GM06990 (cell line): ENCODE results near the gene PI4KA.
"Not testable (repeated sequence)": the region's sequence is repeated elsewhere in the genome, so short reads cannot be mapped to it uniquely, and the experiment has no call there.

ENCODE experiments used
- DNase-seq: peaks from one replicate; pipeline ENCODE4 v3.0.0-alpha.2; 2011; ENCODE audit not compliant: insufficient read length; ENCODE audit errors: extremely low read depth
- H3K27me3 ChIP-seq: replicated peaks from 2 replicates; pipeline ENCODE4 v1.6.0; 2011; ENCODE audit warnings: low read length; ENCODE audit not compliant: control insufficient read depth, insufficient read depth
- H3K36me3 ChIP-seq: 2 replicates; pipeline ENCODE4 v1.5.1; 2011; ENCODE audit warnings: low read length; ENCODE audit not compliant: control insufficient read depth, insufficient read depth
- H3K4me3 ChIP-seq: replicated peaks from 2 replicates; pipeline ENCODE4 v1.5.1; 2011; ENCODE audit warnings: low read depth, mild to moderate bottlenecking, control low read depth, low read length
- TF ChIP-seq, protein P1 (sequence below): IDR thresholded peaks from 2 replicates; pipeline ENCODE4 v1.5.1; 2011; ENCODE audit warnings: low read length, control low read depth, mild to moderate bottlenecking, inconsistent platforms; ENCODE audit not compliant: insufficient read depth, poor library complexity, severe bottlenecking

Gene PI4KA

DNA sequence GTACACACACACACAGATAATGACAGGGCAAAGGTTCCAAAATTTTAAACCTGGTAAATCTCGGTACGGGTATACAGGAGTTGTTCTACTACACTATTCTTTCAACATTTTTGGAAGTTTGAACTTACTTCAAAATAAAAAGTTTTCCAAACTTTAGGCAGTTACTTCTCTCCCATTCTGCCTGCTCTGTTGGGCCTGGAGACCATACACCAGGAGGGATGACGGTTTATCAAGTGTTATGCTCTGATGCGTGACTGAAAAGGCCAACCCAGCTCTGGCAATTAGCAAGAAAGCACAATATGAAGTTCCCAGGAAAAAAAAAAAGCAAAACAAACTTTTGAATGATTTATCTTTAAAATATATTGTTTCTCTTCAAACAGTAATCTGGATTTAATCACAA lies 83.7 kb downstream of the PI4KA start:
- no peaks in the 10 kb centered on the region for H3K27me3 ChIP-seq
- no peak overlapping the region for H3K4me3 ChIP-seq
- no peaks in the 10 kb centered on the region; the same call in 1 of the 2 replicates for H3K36me3 ChIP-seq
- TF ChIP-seq, protein P1, sequence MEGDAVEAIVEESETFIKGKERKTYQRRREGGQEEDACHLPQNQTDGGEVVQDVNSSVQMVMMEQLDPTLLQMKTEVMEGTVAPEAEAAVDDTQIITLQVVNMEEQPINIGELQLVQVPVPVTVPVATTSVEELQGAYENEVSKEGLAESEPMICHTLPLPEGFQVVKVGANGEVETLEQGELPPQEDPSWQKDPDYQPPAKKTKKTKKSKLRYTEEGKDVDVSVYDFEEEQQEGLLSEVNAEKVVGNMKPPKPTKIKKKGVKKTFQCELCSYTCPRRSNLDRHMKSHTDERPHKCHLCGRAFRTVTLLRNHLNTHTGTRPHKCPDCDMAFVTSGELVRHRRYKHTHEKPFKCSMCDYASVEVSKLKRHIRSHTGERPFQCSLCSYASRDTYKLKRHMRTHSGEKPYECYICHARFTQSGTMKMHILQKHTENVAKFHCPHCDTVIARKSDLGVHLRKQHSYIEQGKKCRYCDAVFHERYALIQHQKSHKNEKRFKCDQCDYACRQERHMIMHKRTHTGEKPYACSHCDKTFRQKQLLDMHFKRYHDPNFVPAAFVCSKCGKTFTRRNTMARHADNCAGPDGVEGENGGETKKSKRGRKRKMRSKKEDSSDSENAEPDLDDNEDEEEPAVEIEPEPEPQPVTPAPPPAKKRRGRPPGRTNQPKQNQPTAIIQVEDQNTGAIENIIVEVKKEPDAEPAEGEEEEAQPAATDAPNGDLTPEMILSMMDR: no peak
- DNase-seq: no peak

DNA sequence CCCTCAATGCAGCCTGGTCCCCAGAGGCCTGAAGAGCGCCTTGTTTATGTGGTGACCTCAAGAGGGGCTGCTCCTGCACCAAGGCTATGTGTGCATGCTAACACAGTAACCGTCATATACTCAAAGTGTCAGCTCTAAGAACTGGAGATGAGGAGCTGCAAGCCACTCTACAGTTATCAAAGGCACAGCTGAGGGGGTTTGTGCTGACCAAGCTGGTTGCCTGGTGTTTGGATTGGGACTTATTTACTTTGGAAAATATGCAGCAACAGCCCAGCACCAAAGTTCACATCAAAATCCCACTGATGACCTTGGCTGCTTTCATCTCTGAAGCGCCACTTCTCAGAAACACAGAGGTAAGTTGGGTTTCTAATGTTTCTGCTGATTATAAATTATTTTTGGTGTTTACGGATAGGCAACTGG lies 84.8 kb downstream of the PI4KA start, which contains the start of gene SERPIND1:
TSS of gene SERPIND1 (plus strand) at position 321 of the 420 bp plus-strand sequence. CDS start 5,200 bp downstream, outside the sequence.
- DNase-seq: no peak
- Histone ChIP-seq H3K27me3 (no peaks in the 10 kb centered on the region), H3K36me3 (no peaks in the 10 kb centered on the region; the same call in 1 of the 2 replicates), H3K4me3 (no peak within 1 kb of the TSS)
- TF ChIP-seq, protein P1: no peak

DNA sequence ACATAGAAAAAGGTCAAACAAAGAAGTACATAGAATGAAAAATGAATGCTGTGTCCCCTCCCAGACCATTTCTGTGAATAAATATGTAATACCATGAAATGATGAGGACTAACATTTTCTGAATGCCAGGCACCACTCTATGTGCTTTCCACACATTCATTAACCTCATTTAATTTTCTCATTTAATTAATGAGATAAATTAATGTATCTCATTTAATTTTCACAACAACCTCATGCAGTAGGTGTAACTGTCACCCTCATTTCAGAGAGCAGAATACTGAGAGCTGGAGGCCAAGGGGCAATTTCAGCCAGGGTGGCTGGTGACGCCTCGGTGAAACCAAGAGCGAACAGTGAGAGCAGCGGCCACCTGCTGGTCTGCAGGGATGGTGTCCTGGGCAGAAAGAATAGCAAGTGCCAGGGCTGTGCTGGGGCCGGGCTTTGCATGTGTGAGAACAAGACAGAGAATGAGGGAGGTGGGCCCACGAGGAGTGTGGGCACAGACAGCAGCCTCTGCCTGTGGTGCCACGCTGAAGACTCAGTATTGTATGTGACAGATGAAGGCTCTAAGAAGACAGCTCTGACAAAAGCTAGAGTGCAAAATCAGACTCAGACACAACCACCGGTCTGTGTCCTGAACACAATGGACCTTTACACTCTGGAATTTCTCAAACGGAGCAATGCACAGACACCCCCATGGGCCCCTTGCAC lies 86.5 kb downstream of the PI4KA start:
- TF ChIP-seq, protein P1: no peak
- no peak for DNase-seq
- no peaks in the 10 kb centered on the region; the same call in 1 of the 2 replicates for H3K36me3 ChIP-seq
- H3K27me3 ChIP-seq: no peaks in the 10 kb centered on the region
- no peak overlapping the region for H3K4me3 ChIP-seq

DNA sequence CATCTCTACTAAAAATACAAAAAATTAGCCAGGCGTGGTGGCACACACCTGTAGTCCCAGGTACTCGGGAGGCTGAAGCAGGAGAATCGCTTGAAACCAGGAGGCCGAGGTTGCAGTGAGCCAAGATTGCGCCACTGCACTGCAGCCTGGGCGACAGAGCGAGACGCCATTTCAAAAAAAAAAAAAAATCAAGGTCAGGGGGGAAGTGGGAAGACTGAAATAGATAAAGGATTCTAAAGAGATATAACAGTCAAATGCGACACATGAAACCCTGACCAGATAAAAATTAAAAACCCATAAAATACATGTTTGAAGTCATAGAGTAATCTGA lies 89.2 kb downstream of the PI4KA start:
- not testable (repeated sequence) for H3K4me3 ChIP-seq, DNase-seq, H3K27me3 ChIP-seq, H3K36me3 ChIP-seq

DNA sequence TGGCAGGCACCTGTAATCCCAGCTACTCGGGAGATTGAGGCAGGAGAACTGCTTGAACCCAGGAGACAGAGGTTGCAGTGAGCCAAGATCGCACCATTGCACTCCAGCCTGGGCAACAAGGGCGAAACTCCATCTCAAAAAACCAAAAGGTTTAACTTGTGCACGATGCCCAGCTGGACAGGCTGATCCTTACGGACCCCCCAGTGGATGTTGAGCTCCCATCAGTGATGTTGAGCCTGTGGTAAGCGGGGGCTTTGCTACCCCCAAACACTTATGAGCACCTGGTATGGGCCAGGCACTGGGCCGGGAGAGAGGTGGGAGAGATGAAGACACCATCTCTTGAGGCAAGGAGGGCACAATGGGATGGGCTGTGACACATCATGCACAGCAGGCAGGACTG lies 92.1 kb downstream of the PI4KA start:
- Histone ChIP-seq H3K4me3 (no peak overlapping the region), H3K36me3 (peaks cover 16% of the 10 kb centered on the region), H3K27me3 (no peaks in the 10 kb centered on the region)
- DNase-seq: no peak
- TF ChIP-seq, protein P1: no peak

DNA sequence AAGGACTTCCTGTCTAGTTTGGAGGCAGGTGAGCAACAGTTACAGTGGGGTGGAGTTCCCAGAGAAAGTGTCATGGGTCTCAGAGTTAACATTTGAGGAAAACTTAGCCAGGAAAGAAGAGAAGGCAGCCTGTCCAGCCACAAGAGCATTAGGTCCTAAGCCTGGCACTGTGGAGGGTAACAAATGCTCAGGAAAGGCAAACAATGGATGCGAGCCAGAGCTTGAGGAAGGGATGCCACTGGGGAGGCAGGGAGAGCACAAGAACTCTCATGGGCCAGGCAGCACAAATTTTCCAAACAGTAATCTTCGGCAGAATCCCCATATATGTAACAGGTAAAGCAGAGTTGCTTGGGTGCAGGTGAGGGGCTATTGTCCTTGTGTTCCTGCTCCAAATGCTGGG lies 92.7 kb downstream of the PI4KA start:
- H3K27me3 ChIP-seq: no peaks in the 10 kb centered on the region
- DNase-seq: no peak
- H3K36me3 ChIP-seq: peaks cover 18% of the 10 kb centered on the region
- TF ChIP-seq, protein P1: no peak
- no peak overlapping the region for H3K4me3 ChIP-seq
